Karpas-422 (cell line): ENCODE data around the gene FAM110A. TPM values are rescaled to one million over a fixed set of nuclear protein-coding genes. Genes with fewer than 3 reads are reported as not detected.

Source experiments
- DNase-seq: peaks from one replicate; pipeline ENCODE4 v3.0.0-alpha.2; 2015
- H2AFZ ChIP-seq: fragments of 200-600 bp; sonication (generic); 2 replicates; pipeline ENCODE4 v1.6.1; 2014; ENCODE audit warnings: antibody characterized with exemption, low read length, mixed read lengths
- H3K27ac ChIP-seq: fragments of 200-600 bp; sonication (generic); 2 replicates; pipeline ENCODE4 v1.5.1; 2014; ENCODE audit warnings: mild to moderate bottlenecking, low read length, moderate library complexity
- H3K27me3 ChIP-seq: fragments of 200-600 bp; sonication (generic); 2 replicates; pipeline ENCODE4 v1.6.1; 2014; ENCODE audit warnings: low read length, mixed read lengths
- H3K36me3 ChIP-seq: fragments of 200-600 bp; sonication (generic); 2 replicates; pipeline ENCODE4 v1.6.1; 2014; ENCODE audit warnings: low read length, mixed read lengths; ENCODE audit not compliant: insufficient read depth
- H3K4me1 ChIP-seq: fragments of 200-600 bp; sonication (generic); 2 replicates; pipeline ENCODE4 v1.6.1; 2014; ENCODE audit warnings: mild to moderate bottlenecking, low read length, mixed read lengths
- H3K4me2 ChIP-seq: fragments of 200-600 bp; sonication (generic); 2 replicates; pipeline ENCODE4 v1.6.1; 2014; ENCODE audit warnings: low read length, low read depth, mild to moderate bottlenecking; ENCODE audit not compliant: poor library complexity, severe bottlenecking
- H3K4me3 ChIP-seq: fragments of 200-600 bp; sonication (generic); 2 replicates; pipeline ENCODE4 v1.5.1; 2014; ENCODE audit warnings: mild to moderate bottlenecking, antibody characterized with exemption, low read length, mixed read lengths
- H3K79me2 ChIP-seq: fragments of 200-600 bp; sonication (generic); 2 replicates; pipeline ENCODE4 v1.6.1; 2014; ENCODE audit warnings: mild to moderate bottlenecking, low read length, mixed read lengths
- H3K9ac ChIP-seq: fragments of 200-600 bp; sonication (generic); 2 replicates; pipeline ENCODE4 v1.6.0; 2014; ENCODE audit warnings: low read length
- H3K9me2 ChIP-seq: fragments of 200-600 bp; sonication (generic), shearing (Covaris generic); replicated peaks from 2 replicates; pipeline ENCODE4 v1.6.0; 2014; ENCODE audit warnings: mild to moderate bottlenecking, low read length, moderate library complexity; ENCODE audit not compliant: insufficient read depth
- H3K9me3 ChIP-seq: fragments of 300-700, 200-600 bp; sonication (generic); 2 replicates; pipeline ENCODE4 v1.6.1; 2014; ENCODE audit warnings: low read length, mixed read lengths
- H4K20me1 ChIP-seq: fragments of 200-600 bp; sonication (generic); 2 replicates; pipeline ENCODE4 v1.6.1; 2014; ENCODE audit warnings: mild to moderate bottlenecking, antibody characterized with exemption, low read length, low read depth; ENCODE audit not compliant: insufficient read depth
- total RNA-seq: library from RNA; depleted of rRNA; stranded (reverse); fragments of >200 nt; shearing (Covaris generic); gene quantifications from 2 replicates; pipeline ENCODE4 v1.2.3, GENCODE V29; 2014; ENCODE audit warnings: low replicate concordance

The FAM110A gene
- total RNA-seq, 1 experiment from 2014 or later, result 0.89 TPM

DNA sequence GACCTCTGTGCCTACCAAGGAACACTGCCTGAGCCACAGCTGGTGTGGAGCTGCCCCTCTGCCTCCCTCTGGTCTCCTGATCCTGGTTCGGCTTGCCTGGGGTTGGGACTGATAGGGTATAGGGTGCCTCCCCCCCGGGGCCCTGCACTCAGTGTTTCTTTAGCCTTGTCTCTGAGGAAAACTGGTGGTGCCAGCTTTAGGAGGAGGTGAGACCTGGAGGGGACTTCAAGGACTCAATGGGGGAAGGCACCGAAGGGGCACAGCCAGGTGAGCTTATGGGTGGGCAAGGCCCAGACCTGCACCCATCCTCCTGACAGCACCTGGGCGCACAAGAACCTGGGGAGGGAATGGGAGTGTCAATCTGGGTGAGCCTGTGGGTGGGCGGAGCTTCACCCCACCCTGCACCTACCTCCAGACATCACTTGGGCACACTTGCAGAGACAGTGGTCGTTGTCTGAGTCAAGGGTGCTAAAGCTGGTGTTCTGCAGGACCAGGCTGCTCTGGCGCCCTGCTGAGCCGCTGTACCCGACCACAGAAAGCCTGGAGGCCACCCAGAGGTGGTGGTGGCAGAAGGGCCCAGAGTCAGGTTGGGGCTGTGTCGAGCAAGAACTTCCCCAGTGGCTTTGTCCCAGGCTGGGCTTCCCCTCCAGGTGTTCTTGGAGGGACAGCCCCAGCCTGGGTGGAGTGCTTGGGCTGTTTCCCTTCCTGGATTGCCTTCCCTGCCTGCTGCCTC lies 40.5 kb downstream of the FAM110A start:
- Histone ChIP-seq H2AFZ (no peak overlapping the region), H3K9me2 (no peaks in the 10 kb centered on the region), H3K9me3 (no peaks in the 10 kb centered on the region), H3K27ac (no peak overlapping the region), H3K4me1 (no peaks in the 10 kb centered on the region), H3K4me3 (no peak overlapping the region), H3K79me2 (no peaks in the 10 kb centered on the region), H3K4me2 (no peak overlapping the region), H4K20me1 (no peaks in the 10 kb centered on the region), H3K36me3 (no peaks in the 10 kb centered on the region), H3K27me3 (no peaks in the 10 kb centered on the region), H3K9ac (no peak overlapping the region)
- DNase-seq, result no peak

- no peaks in the 10 kb centered on the region for H3K9me2 ChIP-seq
- no peaks in the 10 kb centered on the region for H4K20me1 ChIP-seq
- no peak for DNase-seq
- H3K4me2 ChIP-seq, result no peak overlapping the region
- H3K4me1 ChIP-seq, result no peaks in the 10 kb centered on the region
- H3K9me3 ChIP-seq, result no peaks in the 10 kb centered on the region
- H3K4me3 ChIP-seq, result no peak overlapping the region
- H2AFZ ChIP-seq, result no peak overlapping the region
- no peaks in the 10 kb centered on the region for H3K79me2 ChIP-seq
- H3K27ac ChIP-seq, result no peak overlapping the region
- no peaks in the 10 kb centered on the region for H3K27me3 ChIP-seq
- no peak overlapping the region for H3K9ac ChIP-seq
- no peaks in the 10 kb centered on the region for H3K36me3 ChIP-seq
Observed at GRCh38 chr20:875115-875514, 41.6 kb downstream of the FAM110A start.

DNA sequence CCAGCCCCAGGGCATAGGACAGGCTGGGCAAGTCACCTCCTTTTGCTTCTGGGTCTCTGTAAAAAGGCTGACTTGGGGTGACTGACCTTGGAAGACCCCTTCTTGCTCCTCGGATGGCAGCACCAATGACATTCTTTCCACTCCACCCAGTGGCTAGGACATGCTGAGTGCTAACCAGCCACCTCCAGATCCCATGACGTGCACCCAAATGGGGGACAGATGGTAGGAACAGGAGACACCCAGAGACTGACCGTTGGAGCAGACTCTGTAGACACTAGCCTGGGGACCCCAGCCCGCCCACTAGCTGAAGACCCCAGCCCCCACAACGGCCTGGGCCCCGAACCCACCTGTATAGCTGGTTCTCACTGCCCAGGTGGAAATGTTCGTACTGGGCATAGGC lies 44.3 kb downstream of the FAM110A start:
- Histone ChIP-seq H3K27ac (no peak overlapping the region), H2AFZ (no peak overlapping the region), H3K36me3 (no peaks in the 10 kb centered on the region), H3K9ac (no peak overlapping the region), H3K79me2 (no peaks in the 10 kb centered on the region), H3K4me1 (no peaks in the 10 kb centered on the region), H3K4me2 (no peak overlapping the region), H3K9me3 (no peaks in the 10 kb centered on the region), H4K20me1 (no peaks in the 10 kb centered on the region), H3K4me3 (no peak overlapping the region), H3K9me2 (no peaks in the 10 kb centered on the region), H3K27me3 (no peaks in the 10 kb centered on the region)
- DNase-seq, result no peak

- H3K4me2 ChIP-seq, result no peak overlapping the region
- H3K4me1 ChIP-seq, result no peaks in the 10 kb centered on the region
- H3K79me2 ChIP-seq, result no peaks in the 10 kb centered on the region
- peak; percentile 67 for DNase-seq
- no peaks in the 10 kb centered on the region for H3K9me2 ChIP-seq
- no peak overlapping the region for H2AFZ ChIP-seq
- H3K9me3 ChIP-seq, result no peaks in the 10 kb centered on the region
- no peak overlapping the region for H3K9ac ChIP-seq
- no peaks in the 10 kb centered on the region for H4K20me1 ChIP-seq
- no peaks in the 10 kb centered on the region for H3K27me3 ChIP-seq
- no peaks in the 10 kb centered on the region for H3K36me3 ChIP-seq
- no peak overlapping the region for H3K27ac ChIP-seq
- H3K4me3 ChIP-seq, result no peak overlapping the region
Observed at GRCh38 chr20:878511-879307, 45.2 kb downstream of the FAM110A start.

GRCh38 chr20:879626-880025 lies 46.1 kb downstream of the FAM110A start:
- H3K9ac ChIP-seq, result no peak overlapping the region
- no peak overlapping the region for H3K4me3 ChIP-seq
- H3K4me1 ChIP-seq, result no peaks in the 10 kb centered on the region
- no peaks in the 10 kb centered on the region for H3K36me3 ChIP-seq
- H3K27me3 ChIP-seq, result no peaks in the 10 kb centered on the region
- H3K9me2 ChIP-seq, result no peaks in the 10 kb centered on the region
- no peak overlapping the region for H3K4me2 ChIP-seq
- no peak for DNase-seq
- no peaks in the 10 kb centered on the region for H3K79me2 ChIP-seq
- H4K20me1 ChIP-seq, result no peaks in the 10 kb centered on the region
- H3K27ac ChIP-seq, result no peak overlapping the region
- H3K9me3 ChIP-seq, result no peaks in the 10 kb centered on the region
- no peak overlapping the region for H2AFZ ChIP-seq

- no peak overlapping the region for H3K4me3 ChIP-seq
- H3K36me3 ChIP-seq, result no peaks in the 10 kb centered on the region
- DNase-seq, result no peak
- H3K27ac ChIP-seq, result no peak overlapping the region
- H4K20me1 ChIP-seq, result no peaks in the 10 kb centered on the region
- H3K4me2 ChIP-seq, result no peak overlapping the region
- H2AFZ ChIP-seq, result no peak overlapping the region
- H3K9me2 ChIP-seq, result no peaks in the 10 kb centered on the region
- no peaks in the 10 kb centered on the region for H3K9me3 ChIP-seq
- no peaks in the 10 kb centered on the region for H3K79me2 ChIP-seq
- no peaks in the 10 kb centered on the region for H3K27me3 ChIP-seq
- H3K4me1 ChIP-seq, result no peaks in the 10 kb centered on the region
- H3K9ac ChIP-seq, result no peak overlapping the region
Observed at GRCh38 chr20:881051-881782, 47.7 kb downstream of the FAM110A start.

- Histone ChIP-seq H3K79me2 (no peaks in the 10 kb centered on the region), H3K27ac (no peak overlapping the region), H3K9me2 (no peaks in the 10 kb centered on the region), H3K9me3 (no peaks in the 10 kb centered on the region), H3K9ac (no peak overlapping the region), H4K20me1 (no peaks in the 10 kb centered on the region), H3K4me1 (no peaks in the 10 kb centered on the region), H2AFZ (no peak overlapping the region), H3K4me2 (no peak overlapping the region), H3K27me3 (no peaks in the 10 kb centered on the region), H3K36me3 (no peaks in the 10 kb centered on the region), H3K4me3 (no peak overlapping the region)
- no peak for DNase-seq
Observed at GRCh38 chr20:881783-882144, 48.2 kb downstream of the FAM110A start.
